AG04449 (cell line): Measurements from ENCODE around the gene FGF21.

ENCODE experiments used
- CTCF ChIA-PET: fragments of 350-600 bp; formaldehyde crosslinking; extraction: SDS; loops from one replicate; lab custom pipeline; 2021; ENCODE audit warnings: antibody characterized with exemption; lab: Yijun Ruan, JAX
- POLR2A ChIA-PET: fragments of 400-600, 350-600 bp; formaldehyde crosslinking; extraction: SDS; loops from one replicate; lab custom pipeline; 2020; ENCODE audit warnings: antibody characterized with exemption, inconsistent platforms; lab: Yijun Ruan, JAX
- DNase-seq: peaks from one replicate; pipeline ENCODE4 v3.0.0-alpha.2; 2010; ENCODE audit warnings: low read depth, low spot score
- H3K4me3 ChIP-seq: 2 replicates; pipeline ENCODE4 v1.5.1; 2011; ENCODE audit warnings: low read depth, mild to moderate bottlenecking, control low read depth, low read length
- CTCF ChIP-seq: IDR thresholded peaks from one replicate; pipeline ENCODE4 v1.5.1; 2011; ENCODE audit warnings: mild to moderate bottlenecking, moderate library complexity, low read length, control low read depth, inconsistent platforms; ENCODE audit not compliant: insufficient read depth; ENCODE audit errors: missing control alignments

FGF21 gene

DNA sequence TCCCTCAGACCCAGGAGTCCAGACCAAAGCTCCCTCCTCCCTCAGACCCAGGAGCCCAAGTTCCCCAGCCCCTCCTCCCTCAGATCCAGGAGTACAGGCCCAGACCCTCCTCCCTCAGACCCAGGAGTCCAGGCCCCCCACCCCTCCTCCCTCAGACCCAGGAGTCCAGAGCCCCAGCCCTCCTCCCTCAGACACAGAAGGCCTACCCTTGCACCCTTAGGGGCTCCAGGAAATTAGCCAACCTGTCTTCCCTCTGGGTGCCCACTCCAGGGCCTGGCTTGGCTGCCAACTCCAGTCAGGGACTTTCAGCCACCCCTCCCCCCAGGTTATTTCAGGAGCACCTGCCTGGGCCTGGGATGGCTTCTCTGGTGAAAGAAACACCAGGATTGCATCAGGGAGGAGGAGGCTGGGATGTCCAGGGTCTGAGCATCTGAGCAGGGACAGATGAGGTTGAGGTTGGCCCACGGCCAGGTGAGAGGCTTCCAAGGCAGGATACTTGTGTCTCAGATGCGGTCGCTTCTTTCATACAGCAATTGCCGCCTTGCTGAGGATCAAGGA is at the start of gene FGF21:
TSS of gene FGF21 (plus strand) at position 441 of the 558 bp plus-strand sequence. CDS start 713 bp downstream, outside the sequence.
- ChIA-PET POLR2A (no interaction called here), CTCF (no interaction called here)
- no peak for TF ChIP-seq CTCF
- no peak for DNase-seq
- no peak within 1 kb of the TSS for H3K4me3 ChIP-seq

DNA sequence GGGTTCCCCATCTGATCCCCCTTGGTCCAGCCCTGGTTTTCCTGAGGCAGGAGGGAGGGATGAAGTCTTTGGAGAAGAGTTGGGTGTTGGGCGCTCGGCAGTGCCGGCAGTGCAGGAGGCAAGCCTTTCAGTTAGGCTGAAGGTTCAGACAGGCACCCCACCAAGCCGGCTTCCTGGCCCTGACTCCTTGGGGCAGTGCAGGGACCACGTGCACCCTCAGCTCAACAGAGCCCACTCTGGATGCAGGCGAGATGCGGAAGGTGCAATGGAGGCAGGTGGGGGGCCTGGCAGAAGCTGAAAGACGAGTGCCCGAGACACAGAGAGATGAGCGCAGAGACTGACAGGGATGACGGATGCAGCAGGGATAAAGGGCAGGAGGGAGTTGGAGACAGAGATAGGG is 46.9 kb upstream of the FGF21 start:
- POLR2A ChIA-PET = no interaction called here
- H3K4me3 ChIP-seq = no peak overlapping the region
- TF ChIP-seq CTCF = no peak
- DNase-seq = no peak
- CTCF ChIA-PET = no interaction called here

GRCh38 chr19:48711106-48711662 is 44.1 kb upstream of the FGF21 start:
- no peak for DNase-seq
- ChIA-PET POLR2A (no interaction called here), CTCF (interaction anchor here (1.2 kb wide), 1 partner anchor 22 kb away, joined by 3 read pairs; no protein-coding TSS in a partner anchor)
- no peak overlapping the region for H3K4me3 ChIP-seq
- no peak for TF ChIP-seq CTCF

DNA sequence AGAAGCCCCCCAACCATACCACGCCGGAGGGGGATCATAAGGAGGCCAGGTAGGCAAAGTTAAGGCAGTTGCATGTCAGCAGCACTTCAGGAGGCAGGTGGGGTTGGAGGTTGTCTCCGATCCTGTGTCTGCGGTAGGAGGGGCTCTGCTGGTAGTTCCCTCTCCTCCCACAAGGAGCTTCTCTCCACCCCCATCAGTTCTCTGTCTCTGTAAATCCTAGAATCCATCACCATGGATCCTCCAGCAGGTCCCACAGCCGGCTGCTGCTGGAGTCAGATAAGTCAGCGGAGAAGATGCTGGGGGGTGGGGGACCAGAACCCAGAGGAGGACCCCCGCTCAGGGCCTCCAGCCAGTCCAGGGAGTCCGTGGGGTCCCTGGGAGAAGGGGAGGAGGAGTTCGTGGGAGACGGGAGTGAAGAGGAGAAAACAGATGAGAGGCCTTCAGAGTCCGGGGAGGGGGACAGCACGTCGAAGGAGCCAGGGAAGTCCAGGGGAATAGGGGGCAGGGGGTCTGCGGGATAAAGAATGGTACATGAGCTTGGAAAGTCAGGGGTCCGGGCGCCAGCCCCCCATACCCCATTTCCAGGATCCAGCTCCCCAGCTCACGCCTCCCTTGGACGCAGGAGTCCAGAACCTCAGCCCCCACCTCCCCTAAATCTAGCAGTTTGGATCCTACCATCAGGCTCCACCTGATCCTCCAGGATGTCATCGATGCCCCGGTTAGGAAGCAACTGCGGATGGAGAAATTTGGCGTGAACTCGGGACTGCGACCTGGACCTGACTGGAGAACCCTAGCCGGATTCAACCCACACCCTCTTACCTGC is 42.1 kb upstream of the FGF21 start:
- CTCF ChIA-PET = interaction anchor here (0.7 to 3.5 kb wide), 7 partner anchors 11 to 68 kb away, joined by 3 to 23 read pairs (median 3); partner anchors contain the start of gene FUT2
- peak; percentile 50 for TF ChIP-seq CTCF
- POLR2A ChIA-PET = interaction anchor here (1.8 kb wide), 1 partner anchor 13 kb away, joined by 7 read pairs; no protein-coding TSS in a partner anchor
- no peak for DNase-seq
- H3K4me3 ChIP-seq = peak overlapping the region; percentile 82

DNA sequence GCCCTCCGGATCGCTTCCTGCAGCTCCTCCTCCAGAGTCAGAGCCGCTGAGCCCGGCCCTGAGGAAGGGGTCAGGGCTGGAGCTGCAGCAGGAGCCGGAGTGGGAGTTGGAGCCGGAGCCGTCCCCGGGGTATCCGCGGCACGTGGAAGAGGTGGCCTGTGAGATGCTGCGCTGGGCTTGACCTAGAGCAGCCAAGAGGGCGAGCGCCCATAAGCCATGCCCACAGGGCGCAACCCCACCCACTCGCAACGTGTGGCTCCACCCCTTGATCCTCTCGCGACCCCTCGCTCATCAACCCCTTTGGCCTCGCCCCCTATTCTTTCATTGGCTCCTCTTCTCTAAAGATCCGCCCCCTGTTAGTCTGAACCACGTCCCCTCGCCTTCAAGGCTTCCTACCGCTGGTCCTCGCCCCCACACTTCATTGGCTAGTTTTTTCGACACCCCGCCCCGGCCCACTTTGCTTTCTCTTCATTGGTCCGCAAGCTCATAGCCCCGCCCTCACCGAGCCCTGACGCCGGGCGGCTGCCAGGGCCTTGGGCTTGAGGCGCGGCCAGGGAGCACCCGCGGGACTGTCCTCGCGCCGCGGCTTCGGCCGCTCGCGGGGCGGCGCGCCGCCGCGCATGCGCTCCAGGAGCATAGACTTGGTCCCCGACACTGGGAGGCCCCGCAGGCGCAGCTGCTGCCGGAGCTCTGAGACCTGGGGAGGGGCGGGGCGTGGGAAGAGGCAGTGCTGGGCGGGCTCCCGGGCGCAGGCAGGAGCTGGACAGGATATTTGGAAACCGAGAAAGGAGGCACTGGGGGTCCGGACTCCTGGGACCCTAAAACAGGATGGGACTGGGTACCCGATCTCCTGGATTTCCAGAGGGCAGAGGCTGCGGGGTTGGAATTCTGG is 41.2 kb upstream of the FGF21 start:
- POLR2A ChIA-PET = interaction anchor here (0.5 to 1.8 kb wide), 2 partner anchors 14 to 56 kb away, joined by 3 to 7 read pairs; no protein-coding TSS in a partner anchor
- TF ChIP-seq CTCF = no peak
- peak; percentile 93 for DNase-seq
- peak overlapping the region; percentile 82 for H3K4me3 ChIP-seq
- CTCF ChIA-PET = interaction anchor here (0.7 to 3.5 kb wide), 5 partner anchors 12 to 128 kb away, joined by 3 to 23 read pairs (median 5); partner anchors contain the start of gene FUT2
